Measurements from ENCODE around the gene DNER.

DNA sequence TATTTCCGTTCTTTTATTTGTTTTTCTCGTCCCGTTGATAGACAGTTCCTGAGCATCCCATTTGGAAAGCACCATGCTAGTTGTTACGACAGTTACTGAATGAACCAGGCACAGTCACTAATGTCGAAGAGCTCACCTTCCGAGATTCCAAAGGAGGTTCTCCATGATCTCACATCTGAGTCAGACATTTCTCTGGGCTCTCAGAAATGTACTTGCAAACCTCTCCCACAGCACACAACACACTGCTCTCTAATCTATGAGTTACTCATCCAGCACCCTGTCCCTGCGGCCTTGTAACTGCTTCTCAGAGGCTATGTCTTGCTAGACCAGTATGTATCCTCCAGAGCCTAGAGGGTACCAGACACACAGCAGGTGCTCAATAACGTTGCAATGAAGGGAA is 174.7 kb downstream of the DNER start:
- TF ChIP-seq POLR2A (IDR thresholded peaks at IDR 0.05; ENCODE audit: low read depth, low read length) (no peak), CTCF (conservative IDR thresholded peaks at IDR 0.05; ENCODE audit: low read depth, low read length) (no peak)

All from IMR-90 (cell line).